Measurements from ENCODE around the gene ZNF579.

- TF ChIP-seq CTCF (conservative IDR thresholded peaks at IDR 0.05) (no peak), EZH2 (IDR thresholded peaks at IDR 0.05; ENCODE audit: low read depth) (no peak)
Measured at GRCh38 chr19:55621673-55622231, 41.1 kb upstream of the ZNF579 start.

Measured in PC-9 (cell line).